B cell (primary cell): ENCODE results near the gene LRTM2. TPM values are rescaled to one million over a fixed set of nuclear protein-coding genes. Genes with fewer than 3 reads are reported as not detected.

Source experiments
- ATAC-seq: fragments of 200-7000 bp; cut with Tn5 transposase; one replicate; pipeline ENCODE4 v1.10.0; 2021; ENCODE audit warnings: low read depth, mild to moderate bottlenecking, moderate number of reproducible peaks, moderate library complexity
- CTCF ChIA-PET: fragments of 350-600 bp; sonication (Branson Sonifier 250); formaldehyde crosslinking; loops from one replicate; lab custom pipeline; 2021; ENCODE audit warnings: antibody characterized with exemption, inconsistent platforms; lab: Charles Lee
- POLR2A ChIA-PET: fragments of 350-600 bp; sonication (Branson Sonifier 250); formaldehyde crosslinking; loops from one replicate; lab custom pipeline; 2021; ENCODE audit warnings: antibody characterized with exemption; lab: Charles Lee
- DNase-seq: peaks from one replicate; pipeline ENCODE4 v3.0.0; 2013
- H2AFZ ChIP-seq: 2 replicates; pipeline ENCODE4 v1.6.1; 2012; ENCODE audit warnings: mild to moderate bottlenecking, low read depth, low read length; ENCODE audit not compliant: insufficient read depth, poor library complexity, severe bottlenecking
- H3K27ac ChIP-seq, 2 donors: 1 replicate in 1 of 2; 2 replicates in 1 of 2; pipeline ENCODE4 v1.5.1; 2012 to 2013; ENCODE audit warnings: low read length in 2 of 2, mild to moderate bottlenecking in 2 of 2, moderate library complexity in 1 of 2
- H3K27me3 ChIP-seq, 4 experiments: fragments of 200-600 bp in 1 of 4; sonication (generic) in 1 of 4; replicated peaks in 1 of 4; 1 replicate in 2 of 4; 2 replicates in 2 of 4; pipeline versions ENCODE4 v1.6.1 to v1.7.0; 2013 to 2016; ENCODE audit warnings: low read length in 3 of 4, mild to moderate bottlenecking in 2 of 4, mixed read lengths in 1 of 4, moderate library complexity in 1 of 4; ENCODE audit not compliant: insufficient read depth in 4 of 4, control insufficient read depth in 3 of 4; ENCODE audit errors: control extremely low read depth in 1 of 4
- H3K36me3 ChIP-seq, 2 experiments: replicated peaks in 1 of 2; 1 replicate in 1 of 2; 2 replicates in 1 of 2; pipeline versions ENCODE4 v1.6.1 to v1.7.1; 2013; ENCODE audit warnings: low read length in 1 of 2; ENCODE audit not compliant: insufficient read depth in 2 of 2, control insufficient read depth in 1 of 2; ENCODE audit errors: control extremely low read depth in 1 of 2, extremely low read depth in 1 of 2
- H3K4me1 ChIP-seq, 2 donors: fragments of 200-600 bp in 1 of 2; sonication (generic) in 1 of 2; 1 replicate in 1 of 2; 2 replicates in 1 of 2; pipeline versions ENCODE4 v1.5.1 to v1.6.1; 2013 to 2017; ENCODE audit warnings: low read length in 2 of 2; ENCODE audit not compliant: control insufficient read depth in 2 of 2, insufficient read depth in 2 of 2
- H3K4me2 ChIP-seq: replicated peaks from 2 replicates; pipeline ENCODE3; 2012; ENCODE audit warnings: mild to moderate bottlenecking, low read depth, low read length; ENCODE audit not compliant: poor library complexity, severe bottlenecking
- H3K4me3 ChIP-seq, 5 experiments: fragments of 200-600 bp in 1 of 5; sonication (generic) in 1 of 5; 1 replicate in 3 of 5; 2 replicates in 2 of 5; pipeline versions ENCODE4 v1.5.1 to v1.7.0; 2011 to 2016; ENCODE audit warnings: low read length in 4 of 5, mild to moderate bottlenecking in 4 of 5, low read depth in 2 of 5, control low read depth in 1 of 5, moderate library complexity in 1 of 5; ENCODE audit not compliant: insufficient read depth in 1 of 5; ENCODE audit errors: control extremely low read depth in 1 of 5, extremely low read depth in 1 of 5
- H3K79me2 ChIP-seq: fragments of 200-600 bp; sonication (generic); one replicate; pipeline ENCODE4 v1.6.0; 2016; ENCODE audit warnings: low read length; ENCODE audit not compliant: control insufficient read depth, insufficient read depth
- H3K9ac ChIP-seq: fragments of 200-600 bp; sonication (generic); 2 replicates; pipeline ENCODE4 v1.6.1; 2017; ENCODE audit warnings: mild to moderate bottlenecking, low read length, moderate library complexity
- H3K9me3 ChIP-seq, 3 donors: one replicate each; pipeline versions ENCODE4 v1.6.1 to v1.7.1; 2013; ENCODE audit warnings: low read length in 2 of 3; ENCODE audit not compliant: control insufficient read depth in 2 of 3, insufficient read depth in 1 of 3; ENCODE audit errors: control extremely low read depth in 1 of 3
- H4K20me1 ChIP-seq: 2 replicates; pipeline ENCODE4 v1.6.0; 2012; ENCODE audit warnings: mild to moderate bottlenecking, low read length; ENCODE audit not compliant: insufficient read depth, control insufficient read depth, poor library complexity, severe bottlenecking
- H3K27ac Mint-ChIP-seq: one replicate; pipeline ENCODE4 v1.8.0; 2021; ENCODE audit warnings: mixed read lengths
- H3K27me3 Mint-ChIP-seq: one replicate; pipeline ENCODE4 v1.8.0; 2021; ENCODE audit warnings: mixed read lengths
- H3K4me1 Mint-ChIP-seq: one replicate; pipeline ENCODE4 v1.8.0; 2021; ENCODE audit warnings: mixed read lengths
- H3K4me3 Mint-ChIP-seq: one replicate; pipeline ENCODE4 v1.8.0; 2021; ENCODE audit warnings: mixed read lengths
- H3K9me3 Mint-ChIP-seq: one replicate; pipeline ENCODE4 v1.8.0; 2022; ENCODE audit warnings: mixed read lengths; ENCODE audit not compliant: insufficient read depth
- EZH2 ChIP-seq: IDR thresholded peaks from 2 replicates; pipeline ENCODE4 v1.6.1; 2012; ENCODE audit warnings: borderline replicate concordance, low read depth, mild to moderate bottlenecking, moderate library complexity, low read length; ENCODE audit not compliant: insufficient read depth, poor library complexity, severe bottlenecking
- WGBS: methylation state at CpG from one replicate; pipeline ENCODE4 v1.1.5; 2013; ENCODE audit warnings: missing lambda C conversion rate; ENCODE audit not compliant: insufficient coverage; 5-methylcytosine and 5-hydroxymethylcytosine counted together
- intact Hi-C: fragments of 100-400 bp; cut with micrococcal nuclease; formaldehyde crosslinking; loops from one replicate; pipeline ENCODE4 v1.10.0; 2022
- polyA plus RNA-seq: library from polyadenylated mRNA; depleted of rRNA; stranded (reverse); fragments of >200 nt; gene quantifications from 2 replicates; pipeline ENCODE4 v1.2.3, GENCODE V29; 2012
- total RNA-seq, 2 donors: library from RNA; stranded (reverse); fragments of 120-200 nt in 1 of 2; gene quantifications; 1 replicate in 1 of 2; 2 replicates in 1 of 2; pipeline versions ENCODE4 v1.2.3 to v1.2.4, GENCODE V29; 2013 to 2022
- TF ChIP-seq, protein P1 (sequence below): fragments of 200-600 bp; IDR thresholded peaks from one replicate; pipeline ENCODE4 v1.8.0; 2022; ENCODE audit warnings: antibody characterized with exemption, mild to moderate bottlenecking

LRTM2 gene
- total and polyA plus RNA-seq, 2 donors (not counting 1 experiment from before 2014, with no cell fraction given) = not detected

DNA sequence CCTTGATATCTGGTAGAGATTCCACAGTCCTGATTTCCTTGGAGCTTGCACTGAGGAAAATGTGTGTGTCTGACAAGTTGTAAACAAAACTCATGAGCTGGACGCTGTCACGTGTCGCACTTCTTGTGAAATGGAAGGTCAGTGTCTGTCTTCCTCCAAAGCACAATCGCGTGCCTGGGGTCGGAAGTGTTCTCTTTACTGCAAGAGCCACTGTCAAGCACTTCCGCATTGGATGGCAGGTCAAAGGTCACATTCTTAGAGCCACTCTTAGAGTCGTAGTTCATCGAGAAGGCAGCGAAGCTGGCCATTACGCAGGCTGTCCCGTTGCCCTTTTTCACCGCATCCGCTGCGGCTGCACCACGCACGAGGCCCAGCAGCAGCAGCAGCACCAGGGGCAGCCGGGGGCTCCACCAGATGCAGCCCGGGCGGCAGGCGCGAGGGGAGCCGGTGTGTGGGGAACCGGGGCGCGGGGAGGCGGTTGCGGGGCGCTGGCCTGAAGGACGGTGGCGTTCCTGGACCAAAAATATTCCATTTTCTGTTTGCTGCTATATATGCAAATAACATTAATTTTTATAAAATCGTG is 45.0 kb downstream of the LRTM2 start:
- Mint-ChIP-seq H3K9me3 (peaks cover 5% of the 10 kb centered on the region), H3K27me3 (peaks cover 40% of the 10 kb centered on the region), H3K4me1 (no peaks in the 10 kb centered on the region), H3K4me3 (no peak overlapping the region), H3K27ac (no peak overlapping the region)
- POLR2A ChIA-PET = no interaction called here
- Histone ChIP-seq H3K79me2 (no peaks in the 10 kb centered on the region), H3K36me3 (no peaks in the 10 kb centered on the region), H2AFZ (no peak overlapping the region), H3K4me2 (no peak overlapping the region), H3K27me3 (peaks cover 0 to 6% (median 4%) of the 10 kb centered on the region in 4 experiments), H3K27ac (no peak overlapping the region), H3K9me3 (peaks cover 0 to 17% (median 2%) of the 10 kb centered on the region in 3 donors), H3K4me1 (no peaks in the 10 kb centered on the region), H3K9ac (no peak overlapping the region), H3K4me3 (no peak overlapping the region), H4K20me1 (no peaks in the 10 kb centered on the region)
- 98% methylated on average over 22 of the region's 32 CpGs for WGBS
- no peak for DNase-seq
- CTCF ChIA-PET = no interaction called here
- intact Hi-C loops = no loop called here
- ATAC-seq = no peak
- TF ChIP-seq, protein P1, sequence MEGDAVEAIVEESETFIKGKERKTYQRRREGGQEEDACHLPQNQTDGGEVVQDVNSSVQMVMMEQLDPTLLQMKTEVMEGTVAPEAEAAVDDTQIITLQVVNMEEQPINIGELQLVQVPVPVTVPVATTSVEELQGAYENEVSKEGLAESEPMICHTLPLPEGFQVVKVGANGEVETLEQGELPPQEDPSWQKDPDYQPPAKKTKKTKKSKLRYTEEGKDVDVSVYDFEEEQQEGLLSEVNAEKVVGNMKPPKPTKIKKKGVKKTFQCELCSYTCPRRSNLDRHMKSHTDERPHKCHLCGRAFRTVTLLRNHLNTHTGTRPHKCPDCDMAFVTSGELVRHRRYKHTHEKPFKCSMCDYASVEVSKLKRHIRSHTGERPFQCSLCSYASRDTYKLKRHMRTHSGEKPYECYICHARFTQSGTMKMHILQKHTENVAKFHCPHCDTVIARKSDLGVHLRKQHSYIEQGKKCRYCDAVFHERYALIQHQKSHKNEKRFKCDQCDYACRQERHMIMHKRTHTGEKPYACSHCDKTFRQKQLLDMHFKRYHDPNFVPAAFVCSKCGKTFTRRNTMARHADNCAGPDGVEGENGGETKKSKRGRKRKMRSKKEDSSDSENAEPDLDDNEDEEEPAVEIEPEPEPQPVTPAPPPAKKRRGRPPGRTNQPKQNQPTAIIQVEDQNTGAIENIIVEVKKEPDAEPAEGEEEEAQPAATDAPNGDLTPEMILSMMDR = no peak
- TF ChIP-seq EZH2 = no peak

DNA sequence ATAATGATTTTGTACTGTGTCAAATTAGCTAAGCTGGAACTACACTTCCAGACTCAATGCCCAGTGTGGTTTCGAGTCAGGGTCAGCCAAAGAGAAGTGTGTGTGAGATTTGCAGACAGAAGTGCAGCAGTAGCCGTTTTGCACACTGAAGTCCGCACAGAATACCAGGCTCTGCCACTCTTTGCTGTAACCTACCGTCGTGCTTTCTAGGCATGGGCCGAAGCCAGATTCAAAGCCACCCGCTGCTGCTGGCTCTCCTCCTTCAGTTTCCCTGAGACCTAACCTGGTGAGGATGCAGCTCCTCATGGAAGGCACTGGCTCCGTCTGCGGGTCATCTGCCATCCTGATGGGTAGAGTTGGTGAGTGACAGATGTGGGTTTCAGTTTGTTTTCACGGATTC is 48.8 kb downstream of the LRTM2 start:
- CTCF ChIA-PET = no interaction called here
- DNase-seq = no peak
- H3K4me3 Mint-ChIP-seq = no peak overlapping the region

More for the DNA sequence above, 48.8 kb downstream of the LRTM2 start:
- POLR2A ChIA-PET = no interaction called here
- Histone ChIP-seq H3K4me3 (no peak overlapping the region), H3K36me3 (no peaks in the 10 kb centered on the region), H3K4me2 (no peak overlapping the region), H3K79me2 (no peaks in the 10 kb centered on the region), H3K9ac (no peak overlapping the region), H2AFZ (no peak overlapping the region), H3K4me1 (no peaks in the 10 kb centered on the region), H3K27me3 (peaks cover 0 to 6% (median 4%) of the 10 kb centered on the region in 4 experiments), H4K20me1 (no peaks in the 10 kb centered on the region), H3K27ac (no peak overlapping the region), H3K9me3 (peaks cover 0 to 26% (median 2%) of the 10 kb centered on the region in 3 donors)
- 91% methylated on average over 8 of the region's 10 CpGs for WGBS
- Mint-ChIP-seq H3K9me3 (peaks cover 5% of the 10 kb centered on the region), H3K4me1 (no peaks in the 10 kb centered on the region), H3K27me3 (peaks cover 30% of the 10 kb centered on the region), H3K27ac (no peak overlapping the region)
- no peak for ATAC-seq
- no peak for TF ChIP-seq EZH2
- TF ChIP-seq, protein P1 = no peak
- intact Hi-C loops = no loop called here
